Gastrocnemius medialis (tissue), 4 donors: Measurements from ENCODE around the gene PTPRCAP.

Experiments used
- CTCF ChIP-seq, 5 experiments: fragments of 450-650 bp in 3 of 5; fragments of 200-600 bp in 2 of 5; sonication (generic) in 2 of 5; IDR thresholded peaks in 4 of 5; conservative IDR thresholded peaks in 1 of 5; 1 replicate in 4 of 5; 2 replicates in 1 of 5; pipeline ENCODE4 v1.5.1; 2016 to 2019; ENCODE audit warnings: antibody characterized with exemption in 5 of 5, mild to moderate bottlenecking in 3 of 5, moderate library complexity in 3 of 5
- POLR2A ChIP-seq, 2 donors: fragments of 450-650 bp; IDR thresholded peaks; one replicate each; pipeline ENCODE4 v1.6.1; 2017; ENCODE audit warnings: antibody characterized with exemption in 2 of 2, mild to moderate bottlenecking in 2 of 2, moderate library complexity in 2 of 2

- TF ChIP-seq CTCF (IDR thresholded peaks at IDR 0.05 in 4 of 5, conservative IDR thresholded peaks at IDR 0.05 in 1 of 5) (peak in 2 of 5 experiments; percentile 13 to 28), POLR2A (IDR thresholded peaks at IDR 0.05) (peak; percentile 86 to 90)
Observed at GRCh38 chr11:67420646-67421429, 16.6 kb downstream of the PTPRCAP start.
